HG02970 (cell line): ENCODE measurements around the gene ZNF329.

Experiments used
- ATAC-seq: cut with Tn5 transposase; IDR thresholded peaks from one replicate; pipeline ENCODE4 v1.9.1; 2021; ENCODE audit warnings: mild to moderate bottlenecking, moderate library complexity, moderate number of reproducible peaks; ENCODE audit not compliant: unreplicated experiment, low FRiP score

The ZNF329 gene

DNA sequence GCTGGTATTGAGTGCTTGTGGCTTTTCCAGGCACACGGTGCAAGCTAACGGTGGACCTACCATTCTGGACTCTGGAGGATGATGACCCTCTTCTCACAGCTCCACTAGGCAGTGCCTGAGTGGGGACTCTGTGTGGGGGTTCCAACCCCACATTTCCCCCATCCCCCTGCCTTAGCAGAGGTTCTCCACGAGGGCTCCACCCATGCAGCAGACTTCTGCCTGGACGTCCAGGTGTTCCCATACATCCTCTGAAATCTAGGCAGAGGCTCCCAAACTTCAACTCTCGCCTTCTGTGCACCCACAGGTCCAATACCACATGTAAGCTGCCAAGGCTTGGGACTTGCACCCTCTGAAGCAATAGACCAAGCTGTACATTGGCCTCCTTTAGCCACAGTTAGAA is 27.2 kb downstream of the ZNF329 start:
- no peak for ATAC-seq

- ATAC-seq, result no peak
These were observed 31.4 kb downstream of the ZNF329 start for GRCh38 chr19:58118979-58119733.

DNA sequence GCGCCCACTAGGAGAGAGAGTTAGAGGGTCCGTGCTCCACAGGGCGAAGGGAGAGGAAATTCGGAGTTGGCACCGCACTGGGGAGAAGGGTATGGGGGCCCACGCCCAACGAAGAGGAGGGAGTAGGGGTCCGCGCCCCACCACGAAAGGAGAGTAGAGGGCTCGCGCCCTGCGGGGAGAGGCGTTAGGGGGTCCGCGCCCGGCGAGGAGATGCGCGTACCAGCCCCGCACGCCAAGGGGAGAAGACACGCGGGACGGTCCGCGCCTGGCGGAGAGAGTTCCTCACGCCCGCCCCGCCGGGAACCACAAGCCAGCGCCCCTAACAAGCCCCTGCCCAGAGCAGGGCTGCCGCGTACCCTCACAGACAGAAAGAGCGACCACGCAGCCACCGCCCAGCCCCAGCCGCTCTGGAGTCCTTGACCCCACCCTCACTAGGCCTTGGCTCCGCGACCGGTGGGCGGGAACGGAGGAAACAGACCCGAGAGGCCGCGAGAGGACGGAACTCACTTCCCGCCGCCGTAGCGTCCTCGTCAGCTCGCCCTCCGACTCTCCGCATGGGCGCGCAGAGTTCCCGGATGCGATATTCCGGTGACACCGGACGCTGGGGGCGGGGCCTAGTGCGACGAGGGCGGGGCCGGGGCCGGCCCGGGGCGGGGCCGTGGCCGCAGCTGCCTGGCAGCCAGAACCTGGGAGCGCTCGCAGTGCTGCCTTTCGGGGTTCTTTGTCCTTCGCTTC is 32.6 kb downstream of the ZNF329 start:
- ATAC-seq, result no peak

- no peak for ATAC-seq
These were observed 42.1 kb downstream of the ZNF329 start for GRCh38 chr19:58108546-58108817.

DNA sequence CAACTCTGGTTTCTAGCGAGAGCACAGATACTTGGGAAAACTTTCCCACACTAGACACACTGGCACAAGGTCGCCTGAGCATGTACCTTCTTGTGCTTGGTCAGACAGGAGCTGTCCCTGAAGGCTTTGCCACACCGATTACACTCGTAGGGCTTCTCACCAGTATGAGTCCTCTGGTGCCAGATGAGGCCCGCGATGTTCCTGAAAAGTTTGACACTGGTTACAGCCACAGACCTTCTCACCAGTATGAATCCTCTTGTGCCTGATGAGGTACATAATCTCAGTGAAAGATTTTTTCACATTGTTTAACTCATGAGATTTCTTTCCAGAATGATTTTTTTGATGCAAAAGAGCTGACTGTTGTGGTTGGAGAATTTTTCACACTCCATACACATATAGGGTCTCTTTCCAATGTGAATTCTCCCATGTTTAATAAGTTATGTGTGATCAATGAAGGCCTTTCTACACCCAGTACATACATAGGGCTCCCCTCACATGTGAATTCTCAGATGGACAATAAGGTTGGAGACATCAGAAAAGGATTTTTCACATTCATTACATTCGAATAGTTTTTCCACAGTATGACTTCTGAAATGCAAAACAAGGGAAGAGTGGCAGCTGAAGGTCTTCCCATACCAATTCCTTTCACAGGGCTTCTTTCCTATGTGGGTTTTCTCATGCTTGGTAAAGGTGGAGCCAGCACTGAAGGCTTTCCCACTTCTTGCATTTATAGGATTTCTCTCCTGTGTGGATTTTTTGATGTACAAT is 42.6 kb downstream of the ZNF329 start:
- ATAC-seq, result no peak

GRCh38 chr19:58098682-58098998 is 51.9 kb downstream of the ZNF329 start:
- no peak for ATAC-seq

GRCh38 chr19:58097781-58098681 is 52.6 kb downstream of the ZNF329 start, which contains the start of gene ZSCAN18:
ZSCAN18 (minus strand) TSS chr19:58098231; CDS start chr19:58090267, 7,964 bp downstream.
- ATAC-seq, result no peak

- ATAC-seq, result no peak
These were observed 53.2 kb downstream of the ZNF329 start for GRCh38 chr19:58097349-58097748.

- no peak for ATAC-seq
These were observed 53.7 kb downstream of the ZNF329 start for GRCh38 chr19:58096884-58097283.

DNA sequence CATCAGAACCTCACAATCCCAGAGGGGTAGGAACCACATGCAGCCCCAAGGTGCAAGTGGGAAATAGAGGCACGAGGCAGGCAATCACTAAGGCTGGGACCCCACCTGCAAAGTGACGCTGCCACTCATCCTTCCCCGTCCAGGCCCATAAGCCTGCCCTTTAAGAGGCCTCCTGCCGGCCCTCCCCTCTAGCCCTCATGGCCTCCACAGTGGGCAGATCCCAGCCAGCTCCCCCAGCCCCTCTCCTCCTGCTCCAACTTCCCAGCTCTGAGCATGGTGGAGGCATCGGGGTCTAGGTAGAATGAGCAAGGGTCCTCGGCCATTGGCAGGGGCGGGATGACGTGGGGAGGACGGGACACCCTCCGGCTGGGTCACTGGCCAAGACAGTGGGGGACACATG is 55.3 kb downstream of the ZNF329 start:
- no peak for ATAC-seq

DNA sequence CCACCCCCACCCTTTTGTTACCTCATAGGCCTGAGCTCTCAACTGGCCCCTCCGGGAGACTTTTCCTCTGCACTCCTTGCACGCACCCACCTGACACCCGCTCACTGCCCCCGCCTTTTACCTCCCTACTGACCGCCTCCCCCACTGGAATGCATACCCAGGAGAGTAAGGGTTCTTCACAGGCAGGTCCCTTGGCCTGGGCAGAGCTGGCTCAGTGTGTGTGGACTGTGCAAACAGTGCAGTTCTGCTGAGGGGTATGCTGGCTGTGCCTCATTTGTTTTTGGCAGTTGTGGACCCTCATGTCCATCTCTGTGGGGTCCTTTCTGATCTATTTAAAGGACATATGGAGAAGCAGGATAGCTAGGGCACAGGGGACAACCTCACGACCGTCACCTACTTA is 57.5 kb downstream of the ZNF329 start:
- no peak for ATAC-seq

DNA sequence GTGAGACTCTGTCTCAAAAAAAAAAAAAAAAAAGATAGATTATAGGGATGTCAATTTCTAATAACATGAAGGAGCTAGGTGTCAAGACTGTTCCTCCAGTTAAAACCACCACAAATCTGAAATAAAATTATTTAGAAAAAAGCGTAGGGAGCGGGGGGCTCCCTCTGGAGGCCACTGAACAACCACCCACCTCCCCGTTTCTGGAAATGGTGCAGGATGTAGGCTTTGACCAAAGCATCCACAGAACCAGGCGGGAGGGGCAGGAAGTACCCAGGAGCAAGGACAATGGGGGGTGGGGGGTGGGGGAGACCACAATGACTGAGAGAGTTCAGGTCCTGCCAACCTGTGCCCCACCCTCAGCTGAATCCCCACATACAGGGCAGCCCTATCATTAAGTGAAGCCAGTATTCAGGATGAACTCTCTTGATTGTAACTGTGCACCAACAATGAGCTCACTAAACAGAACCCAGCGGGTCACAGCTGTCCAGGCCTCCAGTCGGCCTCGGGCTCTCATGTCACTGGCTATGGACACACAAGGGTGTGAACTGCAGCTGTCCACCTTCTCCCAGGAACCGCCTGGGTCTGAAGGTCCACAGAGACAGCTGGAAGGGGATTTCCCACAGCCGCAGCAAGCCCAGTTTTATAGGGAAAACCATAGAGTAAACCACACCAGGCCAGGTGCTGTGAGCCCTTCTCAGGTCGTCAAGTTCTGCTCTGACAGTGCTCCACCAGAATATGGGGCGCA is 59.2 kb downstream of the ZNF329 start:
- ATAC-seq, result no peak

DNA sequence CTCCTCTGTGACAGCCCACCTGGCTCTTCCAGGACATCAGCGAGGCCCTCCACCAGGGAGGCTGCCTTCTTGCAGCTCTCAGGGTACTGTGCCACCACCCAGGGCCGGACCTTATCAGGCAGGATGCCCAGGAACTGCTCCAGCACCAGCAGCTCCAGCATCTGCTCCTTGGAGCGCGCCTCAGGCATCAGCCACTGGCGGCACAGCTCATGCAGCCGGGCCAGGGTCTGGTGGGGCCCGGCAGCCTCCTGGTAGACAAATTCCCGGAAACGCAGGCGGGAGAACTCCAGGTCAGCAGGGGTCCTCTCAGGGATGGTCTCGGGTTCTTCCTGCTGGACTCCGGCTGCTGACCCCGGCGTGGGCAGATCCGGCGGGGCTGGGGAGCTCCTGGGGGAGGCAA is 60.7 kb downstream of the ZNF329 start:
- ATAC-seq, result no peak

DNA sequence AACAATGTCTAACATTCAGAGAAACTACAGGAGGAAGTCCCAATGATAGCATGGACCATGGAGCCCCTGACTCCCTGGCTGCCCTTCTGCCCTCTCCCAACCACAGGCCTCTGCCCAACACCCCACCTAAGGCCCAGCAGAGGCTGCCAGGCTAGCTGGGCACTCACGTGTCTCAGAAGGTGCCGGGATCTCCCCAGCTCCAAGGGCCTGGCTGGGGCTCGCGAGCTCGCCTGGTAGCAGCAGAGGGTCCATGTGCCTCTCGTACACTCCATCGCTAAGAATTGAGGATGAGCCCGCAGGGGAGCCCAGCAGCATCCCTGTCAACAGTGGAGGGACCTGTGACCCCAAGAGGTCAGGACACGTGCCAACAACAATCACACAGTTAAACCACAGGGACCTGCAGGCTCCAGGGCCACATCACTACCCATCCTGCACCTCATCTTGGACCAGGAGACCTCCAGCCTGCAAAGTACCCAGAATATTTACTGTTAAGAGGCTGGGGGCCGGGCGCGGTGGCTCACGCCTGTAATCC is 62.0 kb downstream of the ZNF329 start:
- no peak for ATAC-seq

- ATAC-seq, result no peak
These were observed 63.5 kb downstream of the ZNF329 start for GRCh38 chr19:58086825-58087710.

DNA sequence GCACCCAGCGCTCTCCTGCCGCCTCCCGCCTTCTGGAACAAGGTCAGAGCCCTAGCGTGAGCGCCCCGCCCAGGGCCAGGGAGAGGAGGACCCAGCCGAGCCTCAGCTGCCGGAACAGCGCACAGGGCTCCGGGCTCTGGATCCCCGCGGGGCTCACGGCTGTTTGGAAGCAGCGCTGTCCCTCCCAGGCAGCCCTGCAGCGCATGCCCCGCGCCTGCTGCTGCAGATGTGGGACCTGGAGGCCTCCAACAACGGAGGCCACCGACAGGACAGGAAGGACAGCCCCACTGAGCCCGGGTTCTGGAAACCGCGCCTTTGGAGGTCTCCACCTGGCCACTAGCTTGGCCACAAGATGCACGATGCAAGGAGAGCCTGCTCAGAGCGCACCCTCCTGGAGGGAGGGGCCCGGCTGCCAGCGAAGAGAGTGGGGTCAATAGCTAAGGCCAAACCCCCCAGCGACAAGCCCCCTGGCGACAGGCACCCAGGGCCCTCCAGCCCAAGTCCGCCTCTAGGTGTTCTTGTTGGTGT is 65.2 kb downstream of the ZNF329 start:
- ATAC-seq, result no peak

GRCh38 chr19:58084596-58085347 is 65.8 kb downstream of the ZNF329 start:
- ATAC-seq, result no peak

- ATAC-seq, result no peak
These were observed 67.6 kb downstream of the ZNF329 start for GRCh38 chr19:58083021-58083420.
